HEK293T (cell line): ENCODE measurements around the gene DSP.

ENCODE experiments used
- CTCF ChIA-PET: fragments of 350-600 bp; formaldehyde crosslinking; extraction: SDS; loops from one replicate; lab custom pipeline; 2021; ENCODE audit warnings: antibody characterized with exemption, inconsistent platforms; lab: Yijun Ruan, JAX
- POLR2A ChIA-PET: fragments of 350-600 bp; formaldehyde crosslinking; extraction: SDS; loops from one replicate; lab custom pipeline; 2020; ENCODE audit warnings: antibody characterized with exemption, inconsistent platforms; lab: Yijun Ruan, JAX
- DNase-seq: peaks from one replicate; pipeline ENCODE4 v3.0.0; 2012; ENCODE audit warnings: mixed read lengths; ENCODE audit errors: extremely low spot score
- ARNT ChIP-seq: fragments of 450-650 bp; IDR thresholded peaks from 2 replicates; pipeline ENCODE4 v1.6.1; 2017; ENCODE audit warnings: mild to moderate bottlenecking
- BHLHE40 ChIP-seq: fragments of 450-650 bp; IDR thresholded peaks from 2 replicates; pipeline ENCODE4 v1.6.1; 2016; ENCODE audit warnings: mild to moderate bottlenecking, moderate library complexity, borderline replicate concordance
- CTBP1 ChIP-seq: fragments of 450-650 bp; IDR thresholded peaks from 2 replicates; pipeline ENCODE4 v1.6.1; 2016; ENCODE audit warnings: borderline replicate concordance
- ELF4 ChIP-seq: fragments of 450-650 bp; IDR thresholded peaks from 2 replicates; pipeline ENCODE4 v1.6.1; 2017; ENCODE audit warnings: antibody characterized with exemption
- FOXA1 ChIP-seq: fragments of 450-650 bp; IDR thresholded peaks from 2 replicates; pipeline ENCODE4 v1.6.1; 2016; ENCODE audit warnings: mild to moderate bottlenecking
- FOXK2 ChIP-seq: fragments of 450-650 bp; IDR thresholded peaks from 2 replicates; pipeline ENCODE4 v1.6.1; 2016; ENCODE audit warnings: mild to moderate bottlenecking
- FOXM1 ChIP-seq: fragments of 450-650 bp; IDR thresholded peaks from 2 replicates; pipeline ENCODE4 v1.6.1; 2017; ENCODE audit warnings: mild to moderate bottlenecking, borderline replicate concordance
- HDGF ChIP-seq: fragments of 450-650 bp; IDR thresholded peaks from 2 replicates; pipeline ENCODE4 v1.6.1; 2017; ENCODE audit warnings: antibody characterized with exemption, borderline replicate concordance
- L3MBTL2 ChIP-seq: fragments of 450-650 bp; conservative IDR thresholded peaks from 2 replicates; pipeline ENCODE4 v1.6.1; 2016; ENCODE audit warnings: mild to moderate bottlenecking
- LEF1 ChIP-seq: fragments of 450-650 bp; IDR thresholded peaks from 2 replicates; pipeline ENCODE4 v1.6.1; 2017; ENCODE audit warnings: mild to moderate bottlenecking, borderline replicate concordance
- NFRKB ChIP-seq: fragments of 450-650 bp; IDR thresholded peaks from 2 replicates; pipeline ENCODE4 v1.6.1; 2016; ENCODE audit warnings: mild to moderate bottlenecking, moderate library complexity
- PKNOX1 ChIP-seq: fragments of 450-650 bp; IDR thresholded peaks from 2 replicates; pipeline ENCODE4 v1.6.1; 2016
- SP1 ChIP-seq: fragments of 450-650 bp; IDR thresholded peaks from 2 replicates; pipeline ENCODE4 v1.6.1; 2017
- SUZ12 ChIP-seq: fragments of 450-650 bp; IDR thresholded peaks from 2 replicates; pipeline ENCODE4 v1.6.1; 2016; ENCODE audit warnings: mild to moderate bottlenecking
- TARDBP ChIP-seq: fragments of 450-650 bp; IDR thresholded peaks from 2 replicates; pipeline ENCODE4 v1.6.1; 2016
- ZNF384 ChIP-seq: fragments of 450-650 bp; IDR thresholded peaks from 2 replicates; pipeline ENCODE4 v1.6.1; 2016

The DSP gene

DNA sequence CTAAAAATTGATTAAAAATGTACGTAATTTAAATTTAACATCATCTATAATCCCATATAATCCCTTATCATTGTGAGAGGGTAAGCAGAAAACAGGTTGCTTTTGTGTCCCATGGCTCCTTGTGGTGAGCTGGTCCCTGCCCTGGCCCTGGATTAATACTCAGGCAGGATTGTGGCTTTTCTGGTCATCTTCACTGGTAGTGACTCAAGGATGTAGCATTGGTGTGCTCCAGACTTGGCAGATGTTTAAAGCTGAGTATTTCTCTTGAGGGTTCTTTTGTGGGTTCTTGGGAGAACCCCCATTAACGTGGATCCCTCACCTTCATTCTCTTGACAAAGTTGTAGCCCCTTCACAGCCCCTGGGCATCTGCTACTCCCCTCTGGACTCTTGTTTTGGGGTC, 87.8 kb downstream of the DSP start:
- no peak for TF ChIP-seq FOXM1
- no peak for DNase-seq
- CTCF ChIA-PET, result no interaction called here
- POLR2A ChIA-PET, result no interaction called here

DNA sequence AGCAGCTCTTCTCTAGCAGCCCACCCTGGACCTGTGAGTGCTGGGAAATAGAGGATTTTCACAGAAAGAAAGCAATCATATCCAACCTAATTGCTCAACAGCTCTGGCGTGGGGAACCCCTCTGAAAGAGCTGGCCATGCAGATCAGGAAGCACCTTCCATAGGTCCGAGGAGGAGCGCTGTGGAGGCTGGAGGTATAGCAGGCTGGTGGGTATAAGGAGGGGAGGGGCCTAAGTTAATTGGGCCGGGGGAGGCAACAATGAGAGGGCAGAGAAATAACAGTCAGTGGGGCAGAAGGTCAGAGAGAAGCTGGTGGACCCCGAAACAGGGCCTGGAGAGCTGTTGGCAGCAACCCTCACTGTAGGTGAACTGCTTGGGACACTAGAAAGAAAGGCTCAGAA, 89.3 kb downstream of the DSP start:
- ChIA-PET POLR2A (no interaction called here), CTCF (interaction anchor here (1.0 kb wide), 1 partner anchor 15 kb away, joined by 11 read pairs; no protein-coding TSS in a partner anchor)
- no peak for TF ChIP-seq CTBP1
- no peak for TF ChIP-seq BHLHE40
- TF ChIP-seq ELF4, result no peak
- no peak for TF ChIP-seq FOXK2
- no peak for TF ChIP-seq ARNT
- TF ChIP-seq LEF1, result no peak
- no peak for TF ChIP-seq NFRKB
- no peak for TF ChIP-seq HDGF
- TF ChIP-seq TARDBP, result no peak
- TF ChIP-seq SUZ12, result no peak
- TF ChIP-seq SP1, result no peak
- DNase-seq, result peak; percentile 40

- CTCF ChIA-PET, result no interaction called here
- DNase-seq, result no peak
Observed at GRCh38 chr6:7631466-7631865, 90.0 kb downstream of the DSP start.

DNA sequence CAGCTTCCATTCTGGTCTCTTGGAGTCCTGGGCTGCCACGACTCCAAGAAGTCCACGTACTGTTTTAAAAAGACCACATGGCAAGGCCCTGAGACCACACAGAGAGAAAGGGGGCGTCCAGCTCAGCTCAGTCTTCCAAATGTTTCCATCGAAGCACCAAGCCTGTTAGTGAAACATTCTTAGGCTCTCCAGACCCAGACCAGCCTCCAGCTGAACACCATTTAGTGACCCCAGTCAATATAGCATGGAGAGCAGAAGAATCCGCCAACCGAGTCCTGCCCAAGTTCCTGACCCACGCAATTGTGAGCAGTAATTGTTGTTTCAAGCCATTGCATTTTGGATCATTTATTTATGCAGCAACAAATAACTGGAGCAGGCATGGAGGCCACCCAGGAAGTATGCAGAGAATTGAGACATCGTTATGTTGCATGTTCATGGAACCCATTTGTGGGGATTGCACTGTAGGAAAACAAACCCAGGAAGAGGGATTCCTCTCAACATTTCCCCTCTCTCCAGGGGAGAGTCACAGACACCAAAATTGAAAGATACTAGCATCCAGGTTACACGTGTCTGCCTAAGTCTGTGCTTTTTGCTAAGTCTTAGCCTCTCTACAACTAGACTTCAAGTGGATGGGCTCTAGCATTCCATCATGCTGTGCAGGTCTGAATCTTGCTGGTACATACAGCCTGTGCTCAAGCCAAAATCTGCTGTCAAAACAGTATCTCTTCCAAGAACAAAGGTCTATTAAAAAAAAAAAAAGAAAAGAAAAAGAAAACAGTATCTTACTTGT, 91.2 kb downstream of the DSP start:
- POLR2A ChIA-PET, result no interaction called here
- CTCF ChIA-PET, result no interaction called here
- no peak for DNase-seq
- TF ChIP-seq FOXA1 (no peak), ELF4 (no peak), LEF1 (no peak), BHLHE40 (no peak), HDGF (no peak), ZNF384 (no peak), NFRKB (no peak), SP1 (no peak), FOXM1 (no peak), TARDBP (no peak)

More at GRCh38 chr6:7631466-7631865, 90.0 kb downstream of the DSP start:
- TF ChIP-seq FOXK2 (no peak), ARNT (no peak), HDGF (no peak), TARDBP (no peak), PKNOX1 (no peak), SP1 (no peak), CTBP1 (no peak), ELF4 (no peak), SUZ12 (no peak), FOXA1 (no peak), FOXM1 (no peak), ZNF384 (no peak), LEF1 (no peak), NFRKB (no peak), BHLHE40 (no peak), L3MBTL2 (no peak)
- POLR2A ChIA-PET, result no interaction called here

GRCh38 chr6:7633361-7633760, 91.9 kb downstream of the DSP start:
- no peak for DNase-seq
- no peak for TF ChIP-seq LEF1
- TF ChIP-seq HDGF, result no peak
- TF ChIP-seq SUZ12, result no peak
- TF ChIP-seq ZNF384, result no peak
- no peak for TF ChIP-seq ELF4
- no peak for TF ChIP-seq NFRKB
- TF ChIP-seq BHLHE40, result no peak
- TF ChIP-seq FOXM1, result no peak
- TF ChIP-seq FOXA1, result no peak
- ChIA-PET POLR2A (no interaction called here), CTCF (no interaction called here)

- CTCF ChIA-PET, result no interaction called here
- POLR2A ChIA-PET, result no interaction called here
- DNase-seq, result no peak
- TF ChIP-seq ZNF384, result no peak
Observed at GRCh38 chr6:7636151-7636550, 94.7 kb downstream of the DSP start.
